HL-60/S4 treated with retinoic acid at 250 ng/mL for 4 days and 3 days (cell line): Measurements from ENCODE around the gene CNGA4.
"Not testable (repeated sequence)": the region's sequence is repeated elsewhere in the genome, so short reads cannot be mapped to it uniquely, and the experiment has no call there.

ENCODE experiments used
- in situ Hi-C: fragments of 300-500 bp; cut with MboI; formaldehyde crosslinking; loops from 2 replicates; pipeline ENCODE4 v1.7.0; 2022; ENCODE audit warnings: low sequenced_read_pairs

Gene CNGA4

GRCh38 chr11:6260207-6260726 lies 21.4 kb downstream of the CNGA4 start:
- in situ Hi-C loops = no loop called here

GRCh38 chr11:6263662-6264061 lies 24.8 kb downstream of the CNGA4 start:
- in situ Hi-C loops = no loop called here

- in situ Hi-C loops = no loop called here
Measured at GRCh38 chr11:6268820-6269219, 29.9 kb downstream of the CNGA4 start.

DNA sequence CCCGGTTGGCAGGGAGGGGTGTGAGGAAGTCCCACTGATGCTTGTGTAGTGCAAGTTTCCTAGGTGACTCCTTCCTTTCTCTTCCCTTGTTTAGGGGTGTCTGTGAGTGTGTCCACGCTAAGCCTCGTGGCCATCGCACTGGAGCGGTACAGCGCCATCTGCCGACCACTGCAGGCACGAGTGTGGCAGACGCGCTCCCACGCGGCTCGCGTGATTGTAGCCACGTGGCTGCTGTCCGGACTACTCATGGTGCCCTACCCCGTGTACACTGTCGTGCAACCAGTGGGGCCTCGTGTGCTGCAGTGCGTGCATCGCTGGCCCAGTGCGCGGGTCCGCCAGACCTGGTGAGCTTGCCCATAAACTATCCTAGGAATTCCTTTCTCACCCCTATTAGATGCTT lies 31.1 kb downstream of the CNGA4 start:
- in situ Hi-C loops = no loop called here

- in situ Hi-C loops = no loop called here
Measured at GRCh38 chr11:6270584-6271246, 31.8 kb downstream of the CNGA4 start.

- in situ Hi-C loops = no loop called here
Measured at GRCh38 chr11:6271598-6271997, 32.7 kb downstream of the CNGA4 start.

DNA sequence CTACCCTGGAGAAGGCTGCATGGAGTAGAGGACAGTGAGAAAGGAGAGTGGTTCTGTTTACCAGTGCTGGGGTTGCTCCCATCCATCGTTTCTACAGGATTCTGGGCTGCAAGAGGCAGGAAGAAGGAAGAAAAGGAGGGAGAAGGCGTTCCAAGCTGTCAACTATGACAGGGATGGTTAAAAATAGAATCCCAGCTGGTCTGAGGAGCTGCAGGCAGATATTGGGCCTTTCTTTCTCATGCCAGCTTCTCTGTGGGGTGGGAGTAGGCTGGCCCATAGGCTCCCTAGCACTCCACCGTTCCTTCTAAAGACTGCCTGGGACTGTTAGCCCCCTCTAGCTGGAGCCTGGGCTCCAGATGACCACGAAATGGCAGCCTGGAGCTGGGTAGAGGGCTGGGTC lies 34.3 kb downstream of the CNGA4 start:
- in situ Hi-C loops = no loop called here

- in situ Hi-C loops = not testable (repeated sequence)
Measured at GRCh38 chr11:6280809-6281208, 41.9 kb downstream of the CNGA4 start.

GRCh38 chr11:6283453-6284023 lies 44.6 kb downstream of the CNGA4 start:
- in situ Hi-C loops = no loop called here

- in situ Hi-C loops = no loop called here
Measured at GRCh38 chr11:6284250-6284649, 45.4 kb downstream of the CNGA4 start.

DNA sequence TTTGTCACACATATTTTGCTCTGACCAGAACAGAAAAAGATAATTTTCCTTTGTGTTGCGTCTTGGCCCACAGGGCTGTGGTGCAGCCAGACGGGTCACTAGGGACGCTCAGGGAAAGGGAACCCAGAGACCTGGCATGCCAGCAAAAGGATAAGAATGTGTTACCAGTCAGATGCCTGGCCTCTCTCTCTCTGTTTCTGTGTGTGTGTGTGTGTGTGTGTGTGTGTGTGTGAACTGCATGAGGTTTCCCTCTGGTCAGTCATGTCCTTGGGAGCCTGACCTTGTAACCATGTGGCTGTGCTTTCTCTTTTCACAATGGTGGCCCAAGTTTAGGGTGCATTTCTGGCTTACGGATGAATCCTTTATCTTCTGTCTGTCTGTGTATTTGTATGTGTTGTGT lies 46.1 kb downstream of the CNGA4 start:
- in situ Hi-C loops = no loop called here
